Keratinocyte (primary cell): ENCODE results near the gene TJP3.

Experiments used
- EZH2 ChIP-seq: IDR thresholded peaks from one replicate; pipeline ENCODE4 v1.6.1; 2012; ENCODE audit warnings: inconsistent platforms, mild to moderate bottlenecking, low read length, moderate library complexity
- TF ChIP-seq, protein P1 (sequence below), 3 experiments: IDR thresholded peaks in 1 of 3; conservative IDR thresholded peaks in 1 of 3; optimal IDR thresholded peaks in 1 of 3; 2 replicates in 2 of 3; 3 replicates in 1 of 3; pipeline versions ENCODE3 to v1.5.1; 2011; ENCODE audit warnings: low read length in 3 of 3, mild to moderate bottlenecking in 3 of 3, moderate library complexity in 2 of 3, control low read depth in 1 of 3, inconsistent platforms in 1 of 3; ENCODE audit not compliant: insufficient read depth in 2 of 3; ENCODE audit errors: extremely low read depth in 1 of 3

GRCh38 chr19:3775831-3776230 lies 67.6 kb downstream of the TJP3 start:
- TF ChIP-seq, protein P1, sequence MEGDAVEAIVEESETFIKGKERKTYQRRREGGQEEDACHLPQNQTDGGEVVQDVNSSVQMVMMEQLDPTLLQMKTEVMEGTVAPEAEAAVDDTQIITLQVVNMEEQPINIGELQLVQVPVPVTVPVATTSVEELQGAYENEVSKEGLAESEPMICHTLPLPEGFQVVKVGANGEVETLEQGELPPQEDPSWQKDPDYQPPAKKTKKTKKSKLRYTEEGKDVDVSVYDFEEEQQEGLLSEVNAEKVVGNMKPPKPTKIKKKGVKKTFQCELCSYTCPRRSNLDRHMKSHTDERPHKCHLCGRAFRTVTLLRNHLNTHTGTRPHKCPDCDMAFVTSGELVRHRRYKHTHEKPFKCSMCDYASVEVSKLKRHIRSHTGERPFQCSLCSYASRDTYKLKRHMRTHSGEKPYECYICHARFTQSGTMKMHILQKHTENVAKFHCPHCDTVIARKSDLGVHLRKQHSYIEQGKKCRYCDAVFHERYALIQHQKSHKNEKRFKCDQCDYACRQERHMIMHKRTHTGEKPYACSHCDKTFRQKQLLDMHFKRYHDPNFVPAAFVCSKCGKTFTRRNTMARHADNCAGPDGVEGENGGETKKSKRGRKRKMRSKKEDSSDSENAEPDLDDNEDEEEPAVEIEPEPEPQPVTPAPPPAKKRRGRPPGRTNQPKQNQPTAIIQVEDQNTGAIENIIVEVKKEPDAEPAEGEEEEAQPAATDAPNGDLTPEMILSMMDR (optimal IDR thresholded peaks at IDR 0.05 in 1 of 3, IDR thresholded peaks at IDR 0.05 in 1 of 3, conservative IDR thresholded peaks at IDR 0.05 in 1 of 3; ENCODE audit: extremely low read depth in 1 of 3, insufficient read depth in 2 of 3, low read length in 3 of 3), result no peak
- no peak for TF ChIP-seq EZH2
